Medulla oblongata (tissue), 1 donor: ENCODE measurements around the gene UNG.

Source experiments
- DNase-seq: peaks from one replicate; pipeline ENCODE4 v3.0.0-alpha.2; 2015; ENCODE audit errors: extremely low spot score

The UNG gene

DNA sequence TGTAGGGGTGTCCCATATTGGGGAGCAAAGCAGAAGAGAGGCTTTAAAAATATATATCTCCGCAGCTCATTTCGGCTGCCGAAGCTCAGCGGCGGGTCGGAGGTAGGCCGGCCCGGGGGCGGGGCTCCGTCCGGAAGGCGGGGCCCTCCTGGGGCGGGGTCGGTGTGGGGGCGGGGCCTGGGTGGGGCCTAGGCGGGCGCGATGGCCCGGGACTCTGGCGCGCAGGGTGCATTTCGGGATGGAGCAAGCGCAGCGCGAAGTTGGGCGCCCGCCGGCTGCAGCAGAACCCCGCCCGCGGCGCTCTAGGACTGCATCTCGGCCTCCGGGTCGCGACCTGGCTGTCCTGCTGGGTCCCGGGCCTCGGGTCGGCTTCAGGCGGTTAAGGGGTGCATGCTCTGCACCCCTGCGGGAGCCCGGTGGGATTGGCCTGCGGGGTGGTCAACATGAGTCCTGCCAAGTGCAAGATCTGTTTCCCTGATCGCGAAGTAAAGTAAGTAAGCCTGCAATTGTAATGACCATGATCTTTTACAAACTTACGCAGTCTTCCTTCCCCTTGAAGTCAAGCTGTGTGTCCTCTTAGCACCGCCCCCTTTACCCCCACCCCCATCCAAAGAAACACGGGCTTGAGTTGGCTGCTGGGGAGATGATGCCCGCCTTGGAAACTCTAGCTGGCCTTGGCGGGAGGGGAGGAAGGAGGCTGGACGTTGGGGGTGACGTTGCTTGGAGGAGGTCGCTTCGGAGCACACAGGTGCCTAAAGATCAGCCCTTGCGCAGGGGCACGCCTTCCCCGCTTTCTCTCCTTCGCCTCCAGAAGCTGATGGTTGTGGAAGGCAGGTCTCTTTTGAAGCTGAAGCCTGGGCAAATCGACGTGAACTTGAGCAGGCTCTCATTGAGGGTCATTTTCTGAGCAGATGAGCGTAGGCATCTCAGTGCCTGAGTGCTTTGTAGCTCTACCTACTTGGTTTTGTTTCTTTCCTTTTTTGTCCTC is 57.3 kb downstream of the UNG start:
- peak; percentile 81 for DNase-seq

DNA sequence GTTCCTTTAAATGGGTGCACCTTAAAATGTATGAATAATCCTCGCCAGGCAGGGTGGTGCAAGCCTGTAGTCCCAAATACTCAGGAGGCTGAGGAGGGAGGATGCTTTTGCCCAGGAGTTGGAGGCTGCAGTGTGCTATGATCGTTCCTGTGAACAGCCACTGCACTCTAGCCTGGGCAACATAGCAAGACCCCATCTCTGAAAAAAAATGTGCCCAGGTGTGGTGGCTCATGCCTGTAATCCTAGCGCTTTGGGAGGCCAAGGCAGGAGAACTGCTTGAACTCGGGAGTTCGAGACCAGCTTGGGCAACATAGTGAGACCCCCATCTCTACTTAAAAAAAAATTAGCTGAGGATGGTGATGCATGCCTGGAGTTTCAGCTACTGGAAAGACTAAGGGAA is 58.6 kb downstream of the UNG start:
- DNase-seq: no peak

DNA sequence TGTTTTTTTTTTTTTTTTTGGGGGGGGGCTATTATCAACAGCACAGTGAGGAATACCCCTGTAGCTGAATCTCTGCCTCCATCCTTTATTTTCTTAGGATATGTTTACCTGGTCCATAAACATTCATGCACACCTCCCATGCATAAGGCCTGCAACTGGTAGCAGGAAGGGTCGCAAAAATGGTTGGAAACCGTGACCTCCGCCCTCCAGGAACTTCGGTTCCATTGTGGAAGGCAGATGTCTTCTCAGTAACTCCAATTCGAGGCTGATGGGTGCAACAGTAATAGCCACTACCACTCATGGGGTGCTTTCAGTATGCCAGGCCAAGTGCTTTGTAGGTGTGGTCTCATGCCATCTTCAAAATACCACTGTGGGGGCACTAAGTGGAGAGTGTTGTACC is 59.2 kb downstream of the UNG start:
- no peak for DNase-seq

DNA sequence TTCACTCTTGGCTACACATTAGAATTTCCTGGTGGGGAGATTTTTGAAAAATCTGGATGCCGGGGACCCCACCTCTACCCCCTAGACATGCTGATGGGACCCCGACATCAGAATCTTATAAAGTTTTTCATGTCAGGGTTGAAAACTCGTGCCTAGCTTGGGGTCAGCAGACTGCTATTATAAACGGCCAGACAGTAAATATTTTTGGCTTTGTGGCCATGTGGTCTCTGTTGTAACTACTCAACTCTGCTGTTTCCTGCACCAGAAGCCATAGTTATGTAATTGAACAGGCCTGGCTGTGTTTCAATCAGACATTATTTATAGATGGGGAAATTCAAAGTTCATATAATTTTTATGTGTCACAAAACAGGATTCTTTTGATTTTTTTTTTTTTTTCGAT is 60.6 kb downstream of the UNG start:
- no peak for DNase-seq

DNA sequence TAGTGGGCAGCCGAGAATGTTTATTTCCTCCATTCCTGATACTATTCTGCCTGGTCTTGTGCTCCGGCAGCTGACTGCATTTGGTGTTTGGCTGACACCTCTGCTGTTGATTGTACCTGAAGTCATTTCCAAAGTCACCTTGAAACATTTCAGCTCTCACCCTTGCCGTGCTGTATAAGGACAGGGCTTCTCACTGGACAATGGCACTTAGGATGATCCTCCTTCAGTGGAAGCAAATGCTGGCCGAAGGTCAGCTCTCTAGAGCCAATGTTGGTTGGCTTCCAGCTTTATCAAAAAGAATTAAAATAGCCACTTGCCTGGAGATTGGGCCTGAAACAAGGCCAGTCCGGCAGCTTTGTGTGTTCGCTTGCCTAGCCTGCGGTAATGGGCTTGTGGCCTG is 63.0 kb downstream of the UNG start:
- DNase-seq: peak; percentile 21
